Putamen (tissue), 1 donor: Measurements from ENCODE around the gene GRAP.
"Not testable (repeated sequence)": the region's sequence is repeated elsewhere in the genome, so short reads cannot be mapped to it uniquely, and the experiment has no call there.

ENCODE experiments used
- DNase-seq: peaks from one replicate; pipeline ENCODE4 v3.0.0-alpha.2; 2016; ENCODE audit warnings: low spot score

Gene GRAP

DNA sequence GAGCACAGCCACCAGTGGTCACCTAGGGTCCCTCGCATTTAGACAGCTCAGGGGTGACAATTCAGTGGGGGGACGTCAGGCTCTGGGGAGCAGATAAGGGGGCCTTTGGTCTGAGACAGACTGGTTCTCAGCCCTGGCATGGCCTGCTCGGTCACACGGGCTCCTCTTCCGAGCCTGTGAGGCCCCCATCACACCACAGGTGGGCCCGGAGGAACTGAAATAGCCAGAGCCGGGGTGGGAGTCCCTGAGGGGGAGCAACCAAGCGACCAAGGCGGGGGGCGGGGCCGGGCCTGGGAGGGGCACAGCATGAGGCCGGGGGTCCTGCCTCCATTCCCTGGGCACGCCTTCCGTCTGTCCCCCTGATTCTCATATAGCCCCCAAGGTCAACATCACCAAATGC lies 4.4 kb downstream of the GRAP start:
- not testable (repeated sequence) for DNase-seq

- DNase-seq: not testable (repeated sequence)
Observed at GRCh38 chr17:19041871-19042270, 4.9 kb downstream of the GRAP start.

DNA sequence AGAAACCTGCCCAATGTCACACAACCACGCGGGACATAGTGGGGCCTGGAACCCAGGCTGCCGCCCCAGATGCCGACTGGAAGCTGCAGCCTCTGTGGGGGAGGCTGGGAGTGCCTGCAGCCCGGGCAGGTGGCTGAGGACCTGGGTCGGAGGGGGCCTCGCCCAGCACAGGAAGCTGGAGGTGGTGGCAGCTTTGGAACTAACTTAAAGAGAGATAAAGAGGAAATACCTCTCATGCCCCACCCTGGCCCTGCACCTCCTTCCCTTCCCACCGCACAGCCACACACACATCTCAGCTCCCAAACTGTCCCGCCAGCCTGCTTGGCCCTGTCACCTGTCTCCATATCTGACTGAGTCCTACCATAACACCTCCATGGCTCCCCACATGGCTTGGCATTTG lies 6.4 kb downstream of the GRAP start:
- DNase-seq: not testable (repeated sequence)

DNA sequence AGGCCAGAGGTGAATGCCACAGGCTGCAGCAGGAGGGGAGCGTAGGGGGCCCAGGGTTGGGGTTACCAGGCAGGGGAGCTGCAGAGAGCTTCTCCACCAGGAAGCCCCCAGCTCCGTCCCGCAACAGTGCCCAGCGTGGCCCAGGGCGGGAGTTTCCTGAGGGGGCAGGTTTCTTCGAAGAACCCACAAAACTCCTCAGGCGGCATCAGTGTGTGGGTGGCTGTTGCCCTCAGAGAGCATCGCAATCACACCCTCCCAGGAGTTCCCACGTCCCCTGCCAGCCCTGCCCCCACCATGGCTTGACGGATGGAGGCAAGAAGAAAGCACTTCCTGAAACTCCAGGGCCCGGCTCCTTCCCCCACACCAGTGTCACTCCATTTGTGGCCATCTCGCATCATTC lies 8.0 kb downstream of the GRAP start:
- DNase-seq: not testable (repeated sequence)

- DNase-seq: not testable (repeated sequence)
Observed at GRCh38 chr17:19038007-19038406, 8.8 kb downstream of the GRAP start.

DNA sequence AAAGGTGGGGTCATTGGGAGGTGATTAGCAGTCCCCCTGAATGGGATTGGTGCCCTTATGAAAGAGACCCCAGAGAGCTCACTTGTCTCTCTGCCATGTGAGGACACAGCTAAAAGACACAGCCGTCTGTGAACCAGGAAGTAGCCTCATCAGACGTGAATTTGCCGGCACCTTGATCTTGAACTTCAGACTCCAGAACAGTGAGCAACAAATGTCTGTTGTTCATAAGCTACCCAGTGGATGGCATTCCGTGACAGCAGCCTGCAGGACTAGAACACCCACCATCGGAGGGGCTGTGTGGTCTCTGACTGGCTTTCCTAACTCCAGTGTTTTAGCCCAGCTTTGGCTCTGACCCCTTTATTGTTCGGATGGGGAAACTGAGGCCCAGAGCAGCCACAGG lies 9.2 kb downstream of the GRAP start:
- not testable (repeated sequence) for DNase-seq

DNA sequence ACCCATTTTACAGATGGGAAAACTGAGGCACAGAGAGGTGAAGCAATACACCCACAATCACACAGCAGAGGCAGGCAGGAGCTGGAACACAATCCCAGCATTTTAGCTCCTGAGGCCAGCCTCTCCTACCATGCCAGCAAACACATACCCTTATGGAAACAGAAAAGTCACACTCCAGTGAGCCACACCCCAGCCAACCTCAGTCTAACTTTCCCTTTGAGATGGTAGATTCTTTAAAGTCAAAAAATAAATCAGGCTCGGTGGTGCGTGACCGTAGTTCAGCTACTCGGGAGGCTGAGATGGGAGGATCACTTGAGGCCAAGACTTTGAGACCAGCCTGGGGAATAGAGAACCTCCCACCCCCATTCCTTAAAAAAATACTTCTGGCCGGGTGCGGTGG lies 10.6 kb downstream of the GRAP start:
- not testable (repeated sequence) for DNase-seq

- not testable (repeated sequence) for DNase-seq
Observed at GRCh38 chr17:19032377-19032988, 14.3 kb downstream of the GRAP start.

- DNase-seq: not testable (repeated sequence)
Observed at GRCh38 chr17:19031729-19032128, 15.0 kb downstream of the GRAP start.

DNA sequence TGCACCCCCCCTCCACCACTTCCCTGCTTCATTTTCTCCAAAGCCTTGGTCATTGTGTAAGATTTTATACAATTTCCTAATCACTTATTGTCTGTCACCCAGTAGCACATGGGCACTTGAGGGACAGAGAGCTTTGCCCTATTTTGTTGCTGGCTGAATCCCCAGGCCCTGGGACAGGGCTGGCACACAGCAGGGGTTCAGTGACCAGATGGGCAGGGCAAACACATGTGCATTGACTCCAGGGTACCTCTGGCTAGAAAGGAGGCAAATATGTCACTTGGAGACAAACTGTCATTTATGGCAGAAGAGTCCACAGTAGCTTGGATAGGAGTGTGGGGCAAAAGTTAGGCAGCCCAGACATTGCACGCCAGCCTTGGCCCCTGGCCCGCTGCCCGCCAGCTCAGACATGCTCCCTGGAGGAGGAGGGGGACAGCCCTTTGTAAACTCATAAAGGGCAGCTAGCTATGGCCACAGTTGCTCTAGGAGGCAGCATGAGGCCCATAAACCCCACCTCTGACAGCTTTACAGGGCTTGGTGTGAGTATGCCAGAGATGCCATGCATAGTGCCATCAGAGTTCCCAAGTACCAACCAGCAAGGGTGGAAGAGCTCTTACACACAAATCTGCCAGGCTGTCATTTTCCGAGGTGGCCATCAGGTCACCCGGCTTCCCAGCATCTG lies 15.8 kb downstream of the GRAP start:
- DNase-seq: not testable (repeated sequence)

DNA sequence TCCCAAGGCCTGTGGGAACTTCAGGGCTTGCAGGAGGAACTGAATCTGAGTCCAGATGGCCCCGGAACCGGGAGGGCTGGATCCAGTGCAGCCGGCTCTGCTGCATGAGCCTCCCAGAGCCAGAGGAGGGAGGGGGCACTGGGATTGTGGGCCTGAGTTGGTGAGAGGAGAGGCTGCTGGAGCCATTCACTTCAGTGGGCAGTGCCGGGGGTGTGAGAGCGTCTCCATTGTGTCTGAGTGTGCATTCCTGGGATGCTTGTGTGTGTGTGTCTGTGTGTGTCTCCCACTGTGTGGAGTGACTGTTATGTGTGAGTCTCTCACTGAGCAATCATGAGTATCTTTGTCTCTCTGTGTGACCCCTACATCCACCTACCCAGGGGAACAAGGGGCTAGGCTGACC lies 17.0 kb downstream of the GRAP start:
- not testable (repeated sequence) for DNase-seq

DNA sequence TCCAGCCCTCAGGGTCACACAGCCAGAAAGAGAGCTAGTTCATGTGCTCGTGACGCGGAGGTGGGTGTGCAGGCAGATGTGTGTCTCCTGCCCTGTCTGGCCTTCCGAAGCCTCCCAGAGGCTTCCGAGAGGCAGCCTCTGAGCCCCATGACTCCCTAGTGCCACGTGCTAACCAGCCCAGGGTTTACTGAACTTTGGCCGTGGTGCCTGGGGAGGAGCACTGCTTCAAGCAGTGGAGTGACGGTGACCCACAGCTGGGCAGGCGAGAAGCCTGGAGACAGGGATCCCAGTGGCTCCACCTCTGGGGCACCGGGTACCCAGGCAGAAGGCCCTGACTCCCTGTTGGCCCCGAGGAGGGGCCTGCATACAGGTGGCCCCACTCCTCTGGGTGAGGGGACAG lies 18.1 kb downstream of the GRAP start:
- DNase-seq: not testable (repeated sequence)

DNA sequence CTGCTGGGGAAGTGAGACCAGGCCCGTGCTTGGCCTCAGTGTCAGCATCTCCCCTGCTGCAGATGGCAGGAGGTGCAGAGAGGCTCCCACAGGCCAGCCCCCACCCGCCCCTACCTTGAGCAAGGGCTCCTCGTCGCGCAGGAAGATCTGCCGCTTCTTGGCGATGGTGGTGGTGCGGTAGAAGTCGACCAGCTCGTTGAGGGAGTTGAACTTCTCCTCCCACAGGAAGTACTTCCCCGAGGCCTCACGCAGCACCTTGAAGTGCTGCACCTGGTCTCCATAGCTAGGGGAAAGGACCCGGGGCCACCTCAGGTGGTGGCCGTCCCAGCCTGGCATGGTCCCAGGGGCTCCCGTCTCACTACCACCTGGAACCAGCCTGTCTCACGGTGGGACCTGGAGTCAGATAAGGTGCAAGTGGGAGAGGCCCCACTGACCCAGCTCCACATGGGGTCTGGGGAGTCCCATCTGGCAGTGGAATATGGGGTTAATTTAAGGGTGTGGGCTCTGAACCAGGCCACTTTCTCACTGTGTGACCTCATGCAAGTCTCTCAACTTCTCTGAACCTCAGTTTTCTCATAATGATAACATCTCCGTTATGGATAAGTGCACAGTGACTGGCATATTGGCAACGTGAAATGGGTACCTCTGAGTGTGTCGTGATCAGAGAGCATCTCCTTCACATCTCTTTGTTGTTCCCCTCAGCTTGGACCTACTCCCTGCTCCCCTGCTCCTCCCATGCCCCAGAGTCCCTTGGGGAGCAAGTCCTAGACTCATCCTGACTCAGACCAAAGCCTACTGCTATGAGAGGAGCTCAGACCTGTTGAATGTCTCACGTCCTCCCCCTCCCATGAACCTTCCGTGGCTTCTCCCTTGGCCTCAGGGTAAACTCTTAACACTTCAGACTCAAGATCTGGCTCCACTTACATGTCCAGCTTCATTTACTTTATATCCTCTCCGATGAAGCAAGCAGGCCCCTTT lies 22.4 kb downstream of the GRAP start:
- DNase-seq: no peak

DNA sequence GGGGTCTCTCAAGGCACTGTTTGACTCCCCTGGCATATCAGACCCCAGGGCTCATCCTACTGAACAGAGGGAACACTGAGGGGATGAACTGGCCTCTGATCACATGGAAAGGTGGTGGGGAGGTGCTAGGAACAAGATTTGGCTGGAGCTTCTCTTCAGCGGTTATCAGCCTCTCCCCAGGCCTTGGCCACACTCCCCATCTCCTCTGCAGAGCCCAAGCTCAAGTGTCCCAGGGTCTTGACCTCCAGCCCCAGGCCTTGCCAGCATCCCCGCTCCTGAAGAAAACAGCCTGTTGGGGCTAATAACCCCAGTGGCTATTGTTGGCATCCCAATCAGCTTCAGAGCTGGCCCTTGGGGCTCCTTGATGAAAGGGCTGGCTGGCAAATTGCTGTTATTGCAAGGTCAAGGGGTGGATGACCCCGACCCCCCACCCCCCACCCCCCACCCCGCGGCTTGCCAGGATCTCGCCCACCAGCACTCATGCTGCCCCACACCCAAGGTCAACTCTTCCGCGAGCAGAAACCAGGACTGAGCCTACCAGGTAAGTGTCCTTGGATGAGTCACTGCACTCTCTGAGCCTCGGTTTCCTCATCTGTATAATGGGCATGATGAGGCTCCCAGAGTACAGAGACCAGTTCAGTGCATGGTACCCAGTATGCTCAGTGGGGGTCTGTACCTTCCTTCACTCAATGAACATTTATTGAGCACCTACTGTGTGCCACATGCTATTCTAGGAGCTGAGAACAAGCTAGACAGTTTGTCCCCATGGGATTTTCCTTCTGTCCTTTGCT lies 23.4 kb downstream of the GRAP start:
- no peak for DNase-seq

- no peak for DNase-seq
Observed at GRCh38 chr17:19022747-19023146, 24.0 kb downstream of the GRAP start.

DNA sequence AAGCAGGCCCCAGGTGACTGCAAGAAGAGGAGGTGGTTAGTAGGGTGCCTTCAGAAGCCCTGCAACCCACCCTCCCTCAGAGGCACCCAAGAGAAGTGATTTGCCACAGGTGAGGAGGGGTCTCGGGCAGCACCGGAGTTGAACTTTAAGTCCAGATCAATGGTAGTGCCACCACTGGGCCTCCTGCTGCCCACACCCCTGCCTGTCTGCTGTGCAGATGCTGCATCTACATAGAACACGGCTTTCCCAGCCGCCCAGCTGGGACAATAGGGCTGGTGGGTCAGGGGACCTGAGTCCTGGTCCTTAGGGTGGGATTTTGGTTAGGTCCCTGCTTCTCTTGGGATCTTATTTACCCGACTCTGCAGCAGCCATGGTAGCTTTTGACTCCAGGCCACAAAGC lies 24.6 kb downstream of the GRAP start:
- no peak for DNase-seq

DNA sequence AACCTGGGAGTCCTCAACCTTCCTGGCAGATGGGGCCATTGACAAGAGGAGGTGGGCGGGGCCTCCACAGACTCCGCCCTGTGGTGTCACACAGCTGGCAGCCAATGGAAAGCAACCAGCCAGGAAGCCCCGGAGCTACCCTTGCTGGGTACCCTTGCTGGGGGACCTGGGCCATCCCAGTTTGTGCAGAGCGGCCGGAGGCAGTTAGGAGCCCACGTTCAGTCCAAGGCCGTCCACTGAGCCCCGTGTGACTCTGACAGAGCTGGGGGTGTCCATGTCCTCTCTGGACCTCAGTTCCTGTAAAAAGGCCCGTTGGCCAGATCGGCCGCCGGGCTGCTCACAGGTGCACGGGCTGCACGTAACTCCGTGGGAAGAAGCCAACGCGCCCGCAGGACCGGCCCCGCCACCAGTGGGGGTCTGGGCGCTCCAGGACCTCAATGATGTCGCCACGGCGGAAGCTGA lies 25.1 kb downstream of the GRAP start:
- no peak for DNase-seq

DNA sequence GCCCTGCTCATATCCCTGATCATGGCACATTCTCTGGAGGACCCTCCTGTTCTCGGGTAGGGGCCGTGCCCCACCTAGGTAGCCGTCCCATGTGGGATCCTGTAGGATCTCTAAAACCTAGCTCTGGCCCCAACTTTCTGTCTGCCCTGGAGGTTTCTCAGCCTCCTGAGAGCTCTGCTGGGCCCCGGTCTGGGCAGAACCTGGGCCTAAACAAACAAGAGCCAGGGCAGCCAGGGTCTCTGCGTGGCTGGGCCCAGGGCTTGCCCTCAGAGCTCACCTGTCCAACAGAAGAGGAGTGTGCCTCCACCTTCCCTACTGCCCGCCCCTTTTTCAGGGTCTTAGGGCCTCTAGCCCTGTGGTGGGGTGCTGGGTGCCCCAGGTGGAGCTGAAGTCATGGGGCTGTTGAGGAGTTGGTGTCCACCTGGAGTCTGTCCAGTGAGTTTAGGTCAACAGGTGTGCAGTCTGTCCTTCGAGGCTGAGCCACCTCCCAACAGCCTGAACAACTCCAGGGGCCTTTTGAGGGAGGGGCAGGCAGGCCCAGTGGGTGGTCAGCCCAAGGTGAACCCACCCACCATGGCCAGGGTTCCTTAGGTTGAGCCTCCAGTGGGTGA lies 25.6 kb downstream of the GRAP start:
- not testable (repeated sequence) for DNase-seq

- DNase-seq: no peak
Observed at GRCh38 chr17:19020016-19020415, 26.7 kb downstream of the GRAP start.

GRCh38 chr17:19019041-19019941 lies 27.5 kb downstream of the GRAP start:
- no peak for DNase-seq
